Measurements from ENCODE around the gene TNFRSF14.

Gene TNFRSF14

GRCh38 chr1:2556277-2556677, at the start of gene TNFRSF14:
Gene TNFRSF14, plus strand, starts transcription at chr1:2556371. Its CDS starts 294 bp downstream, at chr1:2556665.
- DNase-seq (ENCODE audit: low read depth): peak; percentile 56

GRCh38 chr1:2506901-2507565, 49.1 kb upstream of the TNFRSF14 start:
- DNase-seq (ENCODE audit: low read depth): no peak

GRCh38 chr1:2507744-2508155, 48.4 kb upstream of the TNFRSF14 start:
- DNase-seq (ENCODE audit: low read depth): no peak

- DNase-seq (ENCODE audit: low read depth): no peak
Observed at GRCh38 chr1:2508180-2508579, 48.0 kb upstream of the TNFRSF14 start.

GRCh38 chr1:2508751-2509150, 47.4 kb upstream of the TNFRSF14 start:
- no peak for DNase-seq (ENCODE audit: low read depth)

GRCh38 chr1:2509589-2509988, 46.6 kb upstream of the TNFRSF14 start:
- no peak for DNase-seq (ENCODE audit: low read depth)

- no peak for DNase-seq (ENCODE audit: low read depth)
Observed at GRCh38 chr1:2510366-2511155, 45.6 kb upstream of the TNFRSF14 start.

- DNase-seq (ENCODE audit: low read depth): no peak
Observed at GRCh38 chr1:2512862-2513421, 43.2 kb upstream of the TNFRSF14 start.

- DNase-seq (ENCODE audit: low read depth): no peak
Observed at GRCh38 chr1:2513939-2514652, 42.1 kb upstream of the TNFRSF14 start.

GRCh38 chr1:2514863-2515762, 41.1 kb upstream of the TNFRSF14 start:
- no peak for DNase-seq (ENCODE audit: low read depth)

- DNase-seq (ENCODE audit: low read depth): no peak
Observed at GRCh38 chr1:2515763-2516080, 40.4 kb upstream of the TNFRSF14 start.

- no peak for DNase-seq (ENCODE audit: low read depth)
Observed at GRCh38 chr1:2516124-2516523, 40.0 kb upstream of the TNFRSF14 start.

GRCh38 chr1:2516946-2517345, 39.2 kb upstream of the TNFRSF14 start:
- no peak for DNase-seq (ENCODE audit: low read depth)

GRCh38 chr1:2517966-2518365, 38.2 kb upstream of the TNFRSF14 start:
- no peak for DNase-seq (ENCODE audit: low read depth)

- no peak for DNase-seq (ENCODE audit: low read depth)
Observed at GRCh38 chr1:2518528-2518927, 37.6 kb upstream of the TNFRSF14 start.

GRCh38 chr1:2519029-2519685, 37.0 kb upstream of the TNFRSF14 start:
- no peak for DNase-seq (ENCODE audit: low read depth)

GRCh38 chr1:2519729-2520128, 36.4 kb upstream of the TNFRSF14 start:
- no peak for DNase-seq (ENCODE audit: low read depth)

- no peak for DNase-seq (ENCODE audit: low read depth)
Observed at GRCh38 chr1:2520206-2520605, 36.0 kb upstream of the TNFRSF14 start.

GRCh38 chr1:2520806-2521205, 35.4 kb upstream of the TNFRSF14 start:
- DNase-seq (ENCODE audit: low read depth): no peak

GRCh38 chr1:2522230-2522629, 33.9 kb upstream of the TNFRSF14 start:
- DNase-seq (ENCODE audit: low read depth): no peak

Data from activated T-helper 9 cell treated with anti-CD3 and anti-CD28 coated beads, Interleukin-2, amount 50 U/mL, for 16 hours (primary cell).